ENCODE measurements around the gene FAM24B. TPM values are rescaled to one million over a fixed set of nuclear protein-coding genes. Genes with fewer than 3 reads are reported as not detected.

The FAM24B gene
- total RNA-seq (2022; extraction: Qiagen RNA extraction; ENCODE audit: low read depth) = 12.4 to 16.3 TPM (median 13.5 TPM) in 5 replicates

GRCh38 chr10:122879339-122880273, at the start of gene FAM24B:
Gene FAM24B (minus strand): TSS chr10:122879581. CDS start chr10:122850515, 29,066 bp downstream.

GRCh38 chr10:122910310-122910709, 30.9 kb upstream of the FAM24B start, which contains the start of gene FAM24A:
Gene FAM24A (plus strand): TSS chr10:122910610. CDS start chr10:122911635, 1,025 bp downstream.

GRCh38 chr10:122845783-122846332, 33.5 kb downstream of the FAM24B start, which contains the start of gene CUZD1:
Gene CUZD1 (minus strand): TSS chr10:122845857. CDS start chr10:122845843, 14 bp downstream.

Other genes with a start within 250 kb of the FAM24B start
- not detected in 5 replicates for gene C10orf120, start 179.7 kb downstream of the FAM24B start, total RNA-seq (2022; extraction: Qiagen RNA extraction; ENCODE audit: low read depth)
- 0.94 to 1.9 TPM (median 1.3 TPM) in 5 replicates for gene CUZD1, start 33.7 kb downstream of the FAM24B start, total RNA-seq (2022; extraction: Qiagen RNA extraction; ENCODE audit: low read depth)
- not detected in 5 replicates for gene FAM24A, start 31.0 kb upstream of the FAM24B start, total RNA-seq (2022; extraction: Qiagen RNA extraction; ENCODE audit: low read depth)
- 8.4 to 10.6 TPM (median 10.2 TPM) in 5 replicates for gene C10orf88, start 74.6 kb upstream of the FAM24B start, total RNA-seq (2022; extraction: Qiagen RNA extraction; ENCODE audit: low read depth)
- 3.3 to 5.8 TPM (median 4.6 TPM) in 5 replicates for gene PSTK, start 100.8 kb upstream of the FAM24B start, total RNA-seq (2022; extraction: Qiagen RNA extraction; ENCODE audit: low read depth)
- 5.4 to 7.6 TPM (median 6.6 TPM) in 5 replicates for gene IKZF5, start 129.2 kb upstream of the FAM24B start, total RNA-seq (2022; extraction: Qiagen RNA extraction; ENCODE audit: low read depth)
- gene ACADSB, start 129.4 kb upstream of the FAM24B start, total RNA-seq (2022; extraction: Qiagen RNA extraction; ENCODE audit: low read depth) = 6.8 to 10.4 TPM (median 9.2 TPM) in 5 replicates